GM19372 (cell line): ENCODE data around the gene SHISAL1.

ENCODE experiments used
- ATAC-seq: cut with Tn5 transposase; IDR thresholded peaks from one replicate; pipeline ENCODE4 v1.9.1; 2021; ENCODE audit warnings: mild to moderate bottlenecking, low read depth, moderate library complexity; ENCODE audit not compliant: unreplicated experiment

The SHISAL1 gene

GRCh38 chr22:44312766-44313165 is at the start of gene SHISAL1:
Gene SHISAL1, minus strand, starts transcription at chr22:44312951. Its CDS starts 12,006 bp downstream, at chr22:44300945.
- ATAC-seq: no peak

- no peak for ATAC-seq
Observed at GRCh38 chr22:44361391-44362126, 48.8 kb upstream of the SHISAL1 start.

- no peak for ATAC-seq
Observed at GRCh38 chr22:44360668-44361381, 48.1 kb upstream of the SHISAL1 start.

GRCh38 chr22:44360306-44360667 is 47.5 kb upstream of the SHISAL1 start:
- ATAC-seq: no peak

GRCh38 chr22:44359496-44360110 is 46.9 kb upstream of the SHISAL1 start:
- no peak for ATAC-seq

GRCh38 chr22:44358709-44359440 is 46.1 kb upstream of the SHISAL1 start:
- ATAC-seq: no peak

GRCh38 chr22:44357966-44358465 is 45.3 kb upstream of the SHISAL1 start:
- no peak for ATAC-seq

GRCh38 chr22:44357296-44357965 is 44.7 kb upstream of the SHISAL1 start:
- ATAC-seq: no peak

GRCh38 chr22:44355716-44356070 is 42.9 kb upstream of the SHISAL1 start:
- no peak for ATAC-seq

GRCh38 chr22:44354288-44354687 is 41.5 kb upstream of the SHISAL1 start:
- no peak for ATAC-seq

GRCh38 chr22:44353041-44353440 is 40.3 kb upstream of the SHISAL1 start:
- ATAC-seq: no peak

GRCh38 chr22:44352378-44353035 is 39.8 kb upstream of the SHISAL1 start:
- ATAC-seq: no peak

GRCh38 chr22:44351685-44352377 is 39.1 kb upstream of the SHISAL1 start:
- no peak for ATAC-seq

- ATAC-seq: no peak
Observed at GRCh38 chr22:44351037-44351436, 38.3 kb upstream of the SHISAL1 start.

- no peak for ATAC-seq
Observed at GRCh38 chr22:44349594-44349993, 36.8 kb upstream of the SHISAL1 start.

GRCh38 chr22:44348971-44349560 is 36.3 kb upstream of the SHISAL1 start:
- ATAC-seq: no peak

- ATAC-seq: no peak
Observed at GRCh38 chr22:44347549-44347948, 34.8 kb upstream of the SHISAL1 start.

GRCh38 chr22:44347080-44347479 is 34.3 kb upstream of the SHISAL1 start:
- no peak for ATAC-seq

- no peak for ATAC-seq
Observed at GRCh38 chr22:44345872-44346271, 33.1 kb upstream of the SHISAL1 start.
